ENCODE data around the gene SDK1.
"Not testable (repeated sequence)": the region's sequence is repeated elsewhere in the genome, so short reads cannot be mapped to it uniquely, and the experiment has no call there.

SDK1 gene

GRCh38 chr7:3937146-3937545, 636.1 kb downstream of the SDK1 start:
- Histone ChIP-seq H3K4me3 (ENCODE audit: low read length) (no peak overlapping the region), H3K36me3 (ENCODE audit: control insufficient read depth, low read length) (no peaks in the 10 kb centered on the region), H3K9me2 (replicated peaks; ENCODE audit: control insufficient read depth, low read length) (no peaks in the 10 kb centered on the region), H3K9me3 (ENCODE audit: control insufficient read depth, insufficient read depth, low read length) (no peaks in the 10 kb centered on the region), H3K4me2 (ENCODE audit: low read length) (no peak overlapping the region), H4K20me1 (ENCODE audit: control insufficient read depth, insufficient read depth, low read depth, low read length) (no peaks in the 10 kb centered on the region), H3K27me3 (ENCODE audit: control insufficient read depth, low read length) (no peaks in the 10 kb centered on the region), H3K27ac (ENCODE audit: low read depth, low read length) (no peak overlapping the region), H3F3A (ENCODE audit: control insufficient read depth, insufficient read depth) (no peaks in the 10 kb centered on the region), H3K79me2 (ENCODE audit: control insufficient read depth, low read length) (no peaks in the 10 kb centered on the region), H3K4me1 (ENCODE audit: control insufficient read depth, low read length) (no peaks in the 10 kb centered on the region)
- no peak for TF ChIP-seq EZH2phosphoT487 (IDR thresholded peaks at IDR 0.05; ENCODE audit: borderline replicate concordance, low read length)
- no peak for TF ChIP-seq CTCF (IDR thresholded peaks at IDR 0.05; ENCODE audit: low read depth, low read length, poor library complexity, severe bottlenecking)

GRCh38 chr7:3937605-3938004, 636.6 kb downstream of the SDK1 start:
- Histone ChIP-seq H3K9me2 (replicated peaks; ENCODE audit: control insufficient read depth, low read length) (no peaks in the 10 kb centered on the region), H3F3A (ENCODE audit: control insufficient read depth, insufficient read depth) (no peaks in the 10 kb centered on the region), H3K79me2 (ENCODE audit: control insufficient read depth, low read length) (no peaks in the 10 kb centered on the region), H3K36me3 (ENCODE audit: control insufficient read depth, low read length) (no peaks in the 10 kb centered on the region), H3K4me3 (ENCODE audit: low read length) (no peak overlapping the region), H3K4me1 (ENCODE audit: control insufficient read depth, low read length) (no peaks in the 10 kb centered on the region), H3K9me3 (ENCODE audit: control insufficient read depth, insufficient read depth, low read length) (no peaks in the 10 kb centered on the region), H4K20me1 (ENCODE audit: control insufficient read depth, insufficient read depth, low read depth, low read length) (no peaks in the 10 kb centered on the region), H3K4me2 (ENCODE audit: low read length) (no peak overlapping the region), H3K27me3 (ENCODE audit: control insufficient read depth, low read length) (no peaks in the 10 kb centered on the region), H3K27ac (ENCODE audit: low read depth, low read length) (no peak overlapping the region)
- TF ChIP-seq EZH2phosphoT487 (IDR thresholded peaks at IDR 0.05; ENCODE audit: borderline replicate concordance, low read length) (no peak), CTCF (IDR thresholded peaks at IDR 0.05; ENCODE audit: low read depth, low read length, poor library complexity, severe bottlenecking) (no peak)

DNA sequence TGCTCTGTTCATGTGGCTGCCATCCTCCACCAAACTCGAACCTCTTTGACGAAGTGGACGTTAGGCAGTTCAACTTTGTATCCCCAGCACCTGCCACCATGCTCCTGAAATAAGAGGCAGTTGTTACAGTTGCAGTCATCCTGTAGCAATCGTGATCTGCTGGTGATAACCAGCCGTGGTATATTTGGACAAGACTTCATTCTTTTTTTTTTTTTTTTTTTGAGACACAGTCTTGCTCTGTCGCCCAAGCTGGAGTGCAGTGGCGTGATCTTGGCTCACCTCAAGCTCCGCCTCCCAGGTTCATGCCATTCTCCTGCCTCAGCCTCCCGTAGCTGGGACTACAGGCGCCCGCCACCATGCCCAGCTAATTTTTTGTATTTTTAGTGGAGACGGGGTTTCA, 640.7 kb downstream of the SDK1 start:
- H3K36me3 ChIP-seq (ENCODE audit: control insufficient read depth, low read length); H3K9me2 ChIP-seq (replicated peaks; ENCODE audit: control insufficient read depth, low read length); H4K20me1 ChIP-seq (ENCODE audit: control insufficient read depth, insufficient read depth, low read depth, low read length); H3K4me1 ChIP-seq (ENCODE audit: control insufficient read depth, low read length); H3F3A ChIP-seq (ENCODE audit: control insufficient read depth, insufficient read depth); H3K9me3 ChIP-seq (ENCODE audit: control insufficient read depth, insufficient read depth, low read length); H3K4me2 ChIP-seq (ENCODE audit: low read length); H3K27me3 ChIP-seq (ENCODE audit: control insufficient read depth, low read length); H3K27ac ChIP-seq (ENCODE audit: low read depth, low read length); H3K4me3 ChIP-seq (ENCODE audit: low read length); H3K79me2 ChIP-seq (ENCODE audit: control insufficient read depth, low read length): not testable (repeated sequence)

DNA sequence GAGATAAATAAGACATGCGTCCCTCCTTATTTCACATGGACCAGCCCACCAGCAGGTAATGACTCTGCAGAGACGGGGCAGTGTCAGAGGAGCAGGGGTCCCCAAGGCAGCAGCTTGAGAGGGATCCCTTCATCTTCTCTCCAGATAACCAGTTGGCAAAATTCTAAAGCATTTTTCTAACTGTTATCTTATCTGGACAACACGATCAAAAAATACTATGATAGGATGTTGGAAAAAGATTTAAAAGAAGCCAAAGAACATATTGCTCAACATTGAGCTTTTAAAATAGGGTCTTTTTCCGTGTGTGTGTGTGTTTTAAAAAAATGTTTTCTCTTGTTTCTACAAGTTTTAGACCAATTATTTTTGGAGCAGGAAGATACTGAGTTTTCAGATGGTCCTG, 641.2 kb downstream of the SDK1 start:
- no peaks in the 10 kb centered on the region for H3K36me3 ChIP-seq (ENCODE audit: control insufficient read depth, low read length)
- no peaks in the 10 kb centered on the region for H3K79me2 ChIP-seq (ENCODE audit: control insufficient read depth, low read length)
- H3K9me3 ChIP-seq (ENCODE audit: control insufficient read depth, insufficient read depth, low read length) = no peaks in the 10 kb centered on the region; the same call in 1 of the 2 replicates
- TF ChIP-seq CTCF (IDR thresholded peaks at IDR 0.05; ENCODE audit: low read depth, low read length, poor library complexity, severe bottlenecking) = no peak
- no peak for TF ChIP-seq EZH2phosphoT487 (IDR thresholded peaks at IDR 0.05; ENCODE audit: borderline replicate concordance, low read length)
- H3K27ac ChIP-seq (ENCODE audit: low read depth, low read length) = no peak overlapping the region
- H3K4me2 ChIP-seq (ENCODE audit: low read length) = no peak overlapping the region
- H3K4me1 ChIP-seq (ENCODE audit: control insufficient read depth, low read length) = no peaks in the 10 kb centered on the region
- H3K9me2 ChIP-seq (replicated peaks; ENCODE audit: control insufficient read depth, low read length) = no peaks in the 10 kb centered on the region
- no peaks in the 10 kb centered on the region for H3F3A ChIP-seq (ENCODE audit: control insufficient read depth, insufficient read depth)
- H3K4me3 ChIP-seq (ENCODE audit: low read length) = no peak overlapping the region
- no peaks in the 10 kb centered on the region for H3K27me3 ChIP-seq (ENCODE audit: control insufficient read depth, low read length)
- H4K20me1 ChIP-seq (ENCODE audit: control insufficient read depth, insufficient read depth, low read depth, low read length) = no peaks in the 10 kb centered on the region

Data from DOHH2 (cell line).